ENCODE results near the gene PTPRM. TPM values are rescaled to one million over a fixed set of nuclear protein-coding genes. Genes with fewer than 3 reads are reported as not detected.
A peak's percentile ranks its signal among the peaks of the same experiment; 100 is the strongest.
"Not testable (repeated sequence)": the region's sequence is repeated elsewhere in the genome, so short reads cannot be mapped to it uniquely, and the experiment has no call there.

PTPRM gene
- total and polyA plus RNA-seq, 4 donors = 61.1 to 146 (median 87.5) TPM

DNA sequence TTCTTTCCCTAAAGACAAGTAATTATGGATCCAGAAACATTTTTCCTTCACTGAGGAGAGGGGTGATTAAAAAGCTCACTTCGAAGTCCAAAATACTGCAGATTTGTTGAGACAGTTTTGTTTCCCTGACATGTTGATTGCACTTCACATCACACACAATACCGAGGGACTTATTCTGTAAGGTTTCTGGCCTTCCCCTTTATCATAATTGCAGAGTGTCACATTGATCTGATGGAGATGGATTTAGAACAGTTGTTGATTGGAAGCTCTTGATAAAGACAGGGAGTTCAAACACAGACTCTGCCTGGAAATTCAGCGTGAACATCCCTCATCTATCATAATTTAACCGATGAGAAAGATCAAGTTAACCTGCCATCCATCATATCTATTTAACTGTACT, 163.6 kb downstream of the PTPRM start:
- DNase-seq (no peak), ATAC-seq (ENCODE audit: insufficient read depth, low FRiP score) (no peak)
- H3K36me3 ChIP-seq (ENCODE audit: control insufficient read depth in 4 of 4, insufficient read depth in 4 of 4, low read length in 4 of 4) = no peaks in the 10 kb centered on the region
- H3K4me3 ChIP-seq = no peak overlapping the region
- TF ChIP-seq, protein P1, sequence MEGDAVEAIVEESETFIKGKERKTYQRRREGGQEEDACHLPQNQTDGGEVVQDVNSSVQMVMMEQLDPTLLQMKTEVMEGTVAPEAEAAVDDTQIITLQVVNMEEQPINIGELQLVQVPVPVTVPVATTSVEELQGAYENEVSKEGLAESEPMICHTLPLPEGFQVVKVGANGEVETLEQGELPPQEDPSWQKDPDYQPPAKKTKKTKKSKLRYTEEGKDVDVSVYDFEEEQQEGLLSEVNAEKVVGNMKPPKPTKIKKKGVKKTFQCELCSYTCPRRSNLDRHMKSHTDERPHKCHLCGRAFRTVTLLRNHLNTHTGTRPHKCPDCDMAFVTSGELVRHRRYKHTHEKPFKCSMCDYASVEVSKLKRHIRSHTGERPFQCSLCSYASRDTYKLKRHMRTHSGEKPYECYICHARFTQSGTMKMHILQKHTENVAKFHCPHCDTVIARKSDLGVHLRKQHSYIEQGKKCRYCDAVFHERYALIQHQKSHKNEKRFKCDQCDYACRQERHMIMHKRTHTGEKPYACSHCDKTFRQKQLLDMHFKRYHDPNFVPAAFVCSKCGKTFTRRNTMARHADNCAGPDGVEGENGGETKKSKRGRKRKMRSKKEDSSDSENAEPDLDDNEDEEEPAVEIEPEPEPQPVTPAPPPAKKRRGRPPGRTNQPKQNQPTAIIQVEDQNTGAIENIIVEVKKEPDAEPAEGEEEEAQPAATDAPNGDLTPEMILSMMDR (IDR thresholded peaks at IDR 0.05; ENCODE audit: control extremely low read depth, extremely low read depth) = no peak
- no peak overlapping the region for H3K27ac ChIP-seq (ENCODE audit: low read depth in 1 of 2, low read length in 1 of 2)
- WGBS, 2 donors = 79 to 84% methylated on average over 4 of the region's 4 CpGs
- H3K27me3 ChIP-seq (ENCODE audit: control insufficient read depth in 3 of 3, insufficient read depth in 3 of 3, low read length in 2 of 3) = no peaks in the 10 kb centered on the region
- no peak overlapping the region for H3K9ac ChIP-seq (ENCODE audit: insufficient read depth in 1 of 2, low read length in 2 of 2)
- peaks cover 3 to 26% (median 15%) of the 10 kb centered on the region in 5 donors for H3K4me1 ChIP-seq (ENCODE audit: control insufficient read depth in 5 of 5, insufficient read depth in 5 of 5, low read length in 5 of 5)
- peaks cover 0 to 2% (median 0%) of the 10 kb centered on the region in 4 donors for H3K9me3 ChIP-seq (ENCODE audit: control insufficient read depth in 4 of 4, insufficient read depth in 3 of 4, low read length in 3 of 4)

DNA sequence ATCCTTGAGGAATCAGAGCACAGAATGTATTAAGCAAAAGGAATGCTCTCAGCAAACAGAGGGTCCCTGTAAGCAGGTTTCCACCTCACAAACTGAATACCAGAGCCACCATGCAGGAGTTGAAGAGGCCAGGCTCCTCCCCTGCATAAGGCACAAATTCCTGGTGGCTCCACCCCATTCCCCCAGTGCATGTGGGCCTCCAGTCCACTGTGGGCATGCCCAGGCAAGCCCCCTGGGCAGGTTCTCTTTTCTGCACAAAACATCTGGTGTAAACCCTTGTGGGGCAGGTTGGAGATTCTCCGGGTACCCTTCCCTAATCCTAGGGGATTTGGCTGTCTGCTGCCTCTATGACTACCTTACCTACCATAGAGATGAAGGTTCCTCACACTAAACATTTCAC, 166.5 kb downstream of the PTPRM start:
- no peaks in the 10 kb centered on the region for H3K36me3 ChIP-seq (ENCODE audit: control insufficient read depth in 4 of 4, insufficient read depth in 4 of 4, low read length in 4 of 4)
- H3K4me1 ChIP-seq (ENCODE audit: control insufficient read depth in 5 of 5, insufficient read depth in 5 of 5, low read length in 5 of 5) = peaks cover 0 to 11% (median 6%) of the 10 kb centered on the region in 5 donors
- H3K9ac ChIP-seq (ENCODE audit: insufficient read depth in 1 of 2, low read length in 2 of 2) = no peak overlapping the region
- peaks cover 0 to 2% (median 0%) of the 10 kb centered on the region in 4 donors for H3K9me3 ChIP-seq (ENCODE audit: control insufficient read depth in 4 of 4, insufficient read depth in 3 of 4, low read length in 3 of 4)
- H3K27ac ChIP-seq (ENCODE audit: low read depth in 1 of 2, low read length in 1 of 2) = no peak overlapping the region
- 86 to 98% methylated on average over 1 of the region's 1 CpG for WGBS, 2 donors
- H3K4me3 ChIP-seq = no peak overlapping the region
- TF ChIP-seq, protein P1 (IDR thresholded peaks at IDR 0.05; ENCODE audit: control extremely low read depth, extremely low read depth) = no peak
- ATAC-seq (ENCODE audit: insufficient read depth, low FRiP score) (no peak), DNase-seq (no peak)
- H3K27me3 ChIP-seq (ENCODE audit: control insufficient read depth in 3 of 3, insufficient read depth in 3 of 3, low read length in 2 of 3) = no peaks in the 10 kb centered on the region

GRCh38 chr18:7735196-7735595, 168.1 kb downstream of the PTPRM start:
- TF ChIP-seq, protein P1 (IDR thresholded peaks at IDR 0.05; ENCODE audit: control extremely low read depth, extremely low read depth) = no peak
- Histone ChIP-seq H3K27me3 (ENCODE audit: control insufficient read depth in 3 of 3, insufficient read depth in 3 of 3, low read length in 2 of 3) (no peaks in the 10 kb centered on the region), H3K9ac (ENCODE audit: insufficient read depth in 1 of 2, low read length in 2 of 2) (no peak overlapping the region), H3K4me3 (no peak overlapping the region), H3K9me3 (ENCODE audit: control insufficient read depth in 4 of 4, insufficient read depth in 3 of 4, low read length in 3 of 4) (peaks cover 0 to 2% (median 0%) of the 10 kb centered on the region in 4 donors), H3K4me1 (ENCODE audit: control insufficient read depth in 5 of 5, insufficient read depth in 5 of 5, low read length in 5 of 5) (peaks cover 0 to 15% (median 6%) of the 10 kb centered on the region in 5 donors), H3K36me3 (ENCODE audit: control insufficient read depth in 4 of 4, insufficient read depth in 4 of 4, low read length in 4 of 4) (no peaks in the 10 kb centered on the region), H3K27ac (ENCODE audit: low read depth in 1 of 2, low read length in 1 of 2) (peak overlapping the region in 1 of 2 donors; percentile 29)
- ATAC-seq (ENCODE audit: insufficient read depth, low FRiP score) (no peak), DNase-seq (no peak)
- WGBS, 2 donors = 84 to 94% methylated on average over 4 of the region's 4 CpGs

GRCh38 chr18:7735626-7736175, 168.6 kb downstream of the PTPRM start:
- Histone ChIP-seq H3K27me3 (ENCODE audit: control insufficient read depth in 3 of 3, insufficient read depth in 3 of 3, low read length in 2 of 3) (no peaks in the 10 kb centered on the region), H3K9ac (ENCODE audit: insufficient read depth in 1 of 2, low read length in 2 of 2) (no peak overlapping the region), H3K4me3 (no peak overlapping the region), H3K9me3 (ENCODE audit: control insufficient read depth in 4 of 4, insufficient read depth in 3 of 4, low read length in 3 of 4) (peaks cover 0 to 2% (median 0%) of the 10 kb centered on the region in 4 donors), H3K4me1 (ENCODE audit: control insufficient read depth in 5 of 5, insufficient read depth in 5 of 5, low read length in 5 of 5) (peaks cover 0 to 16% (median 5%) of the 10 kb centered on the region in 5 donors), H3K27ac (ENCODE audit: low read depth in 1 of 2, low read length in 1 of 2) (no peak overlapping the region), H3K36me3 (ENCODE audit: control insufficient read depth in 4 of 4, insufficient read depth in 4 of 4, low read length in 4 of 4) (no peaks in the 10 kb centered on the region)
- 84 to 93% methylated on average over 2 of the region's 2 CpGs for whole genome bisulfite sequencing, 2 donors
- DNase-seq (no peak), ATAC-seq (ENCODE audit: insufficient read depth, low FRiP score) (no peak)
- TF ChIP-seq, protein P1 (IDR thresholded peaks at IDR 0.05; ENCODE audit: control extremely low read depth, extremely low read depth) = no peak

DNA sequence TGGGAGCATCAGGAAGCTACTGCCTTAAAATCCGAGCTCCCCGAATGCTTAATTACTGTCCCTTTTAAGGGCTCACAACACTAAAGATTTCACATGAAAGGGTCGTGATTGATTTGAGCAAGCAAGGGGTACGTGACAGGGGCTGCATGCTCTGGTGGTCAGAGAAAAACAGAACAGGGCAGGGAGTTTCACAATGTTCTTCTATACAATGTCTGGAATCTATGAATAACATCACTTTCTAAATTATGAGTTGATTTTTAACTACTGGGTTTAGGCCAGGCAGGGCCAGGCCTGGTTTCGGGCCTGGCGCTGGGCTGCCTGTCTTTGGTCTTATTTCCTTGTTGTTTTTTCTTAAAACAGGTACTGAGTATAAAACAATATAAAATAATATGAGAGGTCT, 169.4 kb downstream of the PTPRM start:
- H3K9ac ChIP-seq (ENCODE audit: insufficient read depth in 1 of 2, low read length in 2 of 2); H3K9me3 ChIP-seq (ENCODE audit: control insufficient read depth in 4 of 4, insufficient read depth in 3 of 4, low read length in 3 of 4); ATAC-seq (ENCODE audit: insufficient read depth, low FRiP score); H3K4me3 ChIP-seq; H3K36me3 ChIP-seq (ENCODE audit: control insufficient read depth in 4 of 4, insufficient read depth in 4 of 4, low read length in 4 of 4); H3K27ac ChIP-seq (ENCODE audit: low read depth in 1 of 2, low read length in 1 of 2); DNase-seq; H3K27me3 ChIP-seq (ENCODE audit: control insufficient read depth in 3 of 3, insufficient read depth in 3 of 3, low read length in 2 of 3): not testable (repeated sequence)
- H3K4me1 ChIP-seq (ENCODE audit: control insufficient read depth in 5 of 5, insufficient read depth in 5 of 5, low read length in 5 of 5) = peaks cover 0 to 19% (median 7%) of the 10 kb centered on the region in 5 donors
- WGBS, 2 donors = 86 to 90% methylated on average over 6 of the region's 6 CpGs

Measured in lung (tissue), 12 donors.